A549 (cell line): Measurements from ENCODE around the gene KCND3. TPM values are rescaled to one million over a fixed set of nuclear protein-coding genes. Genes with fewer than 3 reads are reported as not detected.

Source experiments
- ATAC-seq, 2 experiments: fragments of 200-7000 bp in 1 of 2; fragments of >200 bp in 1 of 2; cut with Nextera tagmentation in 1 of 2; cut with Tn5 transposase in 1 of 2; 3 replicates each; pipeline versions ENCODE4 v1.8.0 to v1.9.1; 2018 to 2020; ENCODE audit warnings: mild to moderate bottlenecking in 1 of 2, moderate library complexity in 1 of 2
- CTCF ChIA-PET: fragments of 300-600 bp; sonication (Branson Sonifier 250); formaldehyde crosslinking; extraction: SDS; loops from one replicate; lab custom pipeline; 2021; ENCODE audit warnings: antibody characterized with exemption, inconsistent platforms; lab: Yijun Ruan, JAX
- POLR2A ChIA-PET: fragments of 350-600 bp; formaldehyde crosslinking; extraction: SDS; loops from one replicate; lab custom pipeline; 2021; ENCODE audit warnings: antibody characterized with exemption, inconsistent platforms; lab: Yijun Ruan, JAX
- DNase-seq, 2 experiments: peaks; one replicate each; pipeline versions ENCODE4 v3.0.0 to v3.0.0-alpha.2; 2011 to 2016; ENCODE audit warnings: low read depth in 1 of 2, low spot score in 1 of 2
- FAIRE-seq: peaks from 2 replicates; lab custom pipeline; 2011; peaks lifted over from hg19 to GRCh38; lab: Jason Lieb, UNC
- H3K27ac ChIP-seq, 2 experiments: fragments of >200 bp; sonication (Bioruptor Twin); formaldehyde crosslinking; 3 replicates each; pipeline ENCODE4 v1.5.1; 2016 to 2017
- H3K4me1 ChIP-seq: fragments of >200 bp; sonication (Bioruptor Twin); formaldehyde crosslinking; 3 replicates; pipeline ENCODE4 v1.6.1; 2016
- H3K4me2 ChIP-seq: fragments of >200 bp; sonication (Bioruptor Twin); formaldehyde crosslinking; 3 replicates; pipeline ENCODE4 v1.6.1; 2016
- H3K4me3 ChIP-seq: fragments of >200 bp; sonication (Bioruptor Twin); formaldehyde crosslinking; 3 replicates; pipeline ENCODE4 v1.5.1; 2016
- H3K9me3 ChIP-seq: fragments of >200 bp; sonication (Bioruptor Twin); formaldehyde crosslinking; 3 replicates; pipeline ENCODE4 v1.6.1; 2016
- FOSL2 ChIP-seq, 2 experiments: fragments of 450-650 bp in 1 of 2; fragments of >200 bp in 1 of 2; sonication (Bioruptor Twin) in 1 of 2; formaldehyde crosslinking; IDR thresholded peaks; 2 replicates each; pipeline versions ENCODE4 v1.5.0 to v1.6.1; 2016 to 2020; ENCODE audit warnings: mild to moderate bottlenecking in 1 of 2, moderate library complexity in 1 of 2
- HDAC2 ChIP-seq: fragments of 200-600 bp; sonication (generic); IDR thresholded peaks from 2 replicates; pipeline ENCODE4 v1.6.1; 2016
- HOXA7 ChIP-seq: fragments of 250-450 bp; sonication (Bioruptor Pico); IDR thresholded peaks from 2 replicates; pipeline ENCODE4 v1.5.0; 2020; ENCODE audit warnings: mild to moderate bottlenecking, moderate library complexity
- HOXB5 ChIP-seq: fragments of 250-450 bp; sonication (Bioruptor Pico); IDR thresholded peaks from 2 replicates; pipeline ENCODE4 v1.5.0; 2020; ENCODE audit warnings: mild to moderate bottlenecking, moderate library complexity
- JUN ChIP-seq, 2 experiments: fragments of >200 bp; sonication (Bioruptor Twin); formaldehyde crosslinking; IDR thresholded peaks; 2 replicates in 1 of 2; 3 replicates in 1 of 2; pipeline ENCODE4 v1.6.1; 2016 to 2017
- MAZ ChIP-seq: fragments of 150-350 bp; IDR thresholded peaks from 2 replicates; pipeline ENCODE4 v1.6.1; 2014; ENCODE audit warnings: antibody characterized with exemption, low read depth, low read length, borderline replicate concordance
- POLR2A ChIP-seq: IDR thresholded peaks from 2 replicates; pipeline ENCODE4 v1.6.1; 2012; ENCODE audit warnings: mild to moderate bottlenecking, low read length
- RARB ChIP-seq: fragments of 250-450 bp; sonication (Bioruptor Pico); IDR thresholded peaks from 2 replicates; pipeline ENCODE4 v1.8.0; 2021; ENCODE audit warnings: mild to moderate bottlenecking, moderate library complexity
- SREBF2 ChIP-seq: fragments of 450-650 bp; IDR thresholded peaks from 2 replicates; pipeline ENCODE4 v1.6.1; 2014; ENCODE audit warnings: mild to moderate bottlenecking, moderate library complexity
- TFCP2L1 ChIP-seq: fragments of 250-450 bp; sonication (Bioruptor Pico); IDR thresholded peaks from 2 replicates; pipeline ENCODE4 v1.5.0; 2021; ENCODE audit warnings: mild to moderate bottlenecking
- TP53 ChIP-seq: fragments of 250-450 bp; sonication (Bioruptor Pico); IDR thresholded peaks from 2 replicates; pipeline ENCODE4 v1.5.0; 2021; ENCODE audit warnings: mild to moderate bottlenecking, moderate library complexity
- WGBS: methylation state at CpG from one replicate; pipeline ENCODE4 v1.1.6; 2017; ENCODE audit errors: missing lambda C conversion rate; 5-methylcytosine and 5-hydroxymethylcytosine counted together
- polyA plus RNA-seq, 4 experiments: library from polyadenylated mRNA; depleted of rRNA in 3 of 4; stranded (reverse); fragments of >200 nt; fragmentation: RNase III in 1 of 4; extraction: RNeasy Plus Mini Kit Qiagen cat#74134 plus additional on column Dnase treatment in 1 of 4; gene quantifications; 2 replicates in 3 of 4; 3 replicates in 1 of 4; pipeline ENCODE4 v1.2.3, GENCODE V29; 2011 to 2017
- TF ChIP-seq, protein P1 (sequence below): fragments of 200-600 bp; sonication (generic); IDR thresholded peaks from 2 replicates; pipeline ENCODE4 v1.6.1; 2016; ENCODE audit warnings: antibody characterized with exemption, mild to moderate bottlenecking, moderate library complexity
- TF ChIP-seq, protein P2 (sequence below): fragments of 250-450 bp; sonication (Bioruptor Pico); IDR thresholded peaks from 2 replicates; pipeline ENCODE4 v1.5.0; 2021; ENCODE audit warnings: mild to moderate bottlenecking, moderate library complexity, borderline replicate concordance
- TF ChIP-seq, protein P3 (sequence below): fragments of >200 bp; sonication (Bioruptor Twin); formaldehyde crosslinking; IDR thresholded peaks from 2 replicates; pipeline ENCODE4 v1.6.1; 2016
- TF ChIP-seq, protein P4 (sequence below): fragments of >200 bp; sonication (Bioruptor Twin); formaldehyde crosslinking; IDR thresholded peaks from 3 replicates; pipeline ENCODE4 v1.6.1; 2016
- TF ChIP-seq, protein P5 (sequence below): fragments of >200 bp; sonication (Bioruptor Twin); formaldehyde crosslinking; IDR thresholded peaks from 3 replicates; pipeline ENCODE4 v1.5.1; 2016
- TF ChIP-seq, protein P6 (sequence below): fragments of 250-450 bp; sonication (Bioruptor Pico); IDR thresholded peaks from 2 replicates; pipeline ENCODE4 v1.5.0; 2020; ENCODE audit warnings: low read depth, mild to moderate bottlenecking, moderate library complexity

The KCND3 gene
- polyA plus RNA-seq, 2 of the 4 experiments (the other 2 are of a cell fraction): not detected

DNA sequence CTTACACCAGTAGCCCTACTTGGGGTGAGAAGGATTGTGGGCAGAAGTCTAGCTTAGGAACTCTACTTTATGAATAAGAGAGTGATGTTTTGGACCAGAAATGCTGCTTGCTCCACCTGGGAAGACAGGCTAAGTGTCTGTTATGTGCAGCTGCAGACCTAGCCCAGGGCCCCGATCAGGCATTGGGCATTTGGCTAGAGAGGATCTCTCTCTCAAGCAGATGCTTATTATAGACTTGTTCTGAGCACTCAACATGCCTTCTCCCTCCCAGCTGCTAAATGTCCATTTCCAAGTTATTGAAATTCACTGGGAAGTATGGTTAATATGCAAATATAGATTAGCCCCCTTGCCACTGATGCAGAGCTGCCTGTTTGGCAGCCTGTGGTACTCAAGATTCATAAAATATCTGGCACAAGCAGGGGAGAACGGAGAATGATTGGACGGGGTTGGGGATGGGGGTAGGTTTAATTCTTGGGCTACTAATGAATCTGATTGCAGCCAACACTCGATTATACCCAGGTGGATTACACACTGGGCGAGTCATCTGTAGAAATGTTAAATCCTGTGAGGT is 115.9 kb downstream of the KCND3 start:
- no peaks in the 10 kb centered on the region for H3K4me1 ChIP-seq
- 22% methylated on average over 5 of the region's 5 CpGs for whole genome bisulfite sequencing
- FAIRE-seq (no peak), ATAC-seq (no peak), DNase-seq (no peak)
- no peaks in the 10 kb centered on the region for H3K9me3 ChIP-seq
- ChIA-PET POLR2A (no interaction called here), CTCF (no interaction called here)
- no peak overlapping the region for H3K27ac ChIP-seq
- H3K4me3 ChIP-seq: no peak overlapping the region
- no peak overlapping the region for H3K4me2 ChIP-seq
- TF ChIP-seq, protein P1, sequence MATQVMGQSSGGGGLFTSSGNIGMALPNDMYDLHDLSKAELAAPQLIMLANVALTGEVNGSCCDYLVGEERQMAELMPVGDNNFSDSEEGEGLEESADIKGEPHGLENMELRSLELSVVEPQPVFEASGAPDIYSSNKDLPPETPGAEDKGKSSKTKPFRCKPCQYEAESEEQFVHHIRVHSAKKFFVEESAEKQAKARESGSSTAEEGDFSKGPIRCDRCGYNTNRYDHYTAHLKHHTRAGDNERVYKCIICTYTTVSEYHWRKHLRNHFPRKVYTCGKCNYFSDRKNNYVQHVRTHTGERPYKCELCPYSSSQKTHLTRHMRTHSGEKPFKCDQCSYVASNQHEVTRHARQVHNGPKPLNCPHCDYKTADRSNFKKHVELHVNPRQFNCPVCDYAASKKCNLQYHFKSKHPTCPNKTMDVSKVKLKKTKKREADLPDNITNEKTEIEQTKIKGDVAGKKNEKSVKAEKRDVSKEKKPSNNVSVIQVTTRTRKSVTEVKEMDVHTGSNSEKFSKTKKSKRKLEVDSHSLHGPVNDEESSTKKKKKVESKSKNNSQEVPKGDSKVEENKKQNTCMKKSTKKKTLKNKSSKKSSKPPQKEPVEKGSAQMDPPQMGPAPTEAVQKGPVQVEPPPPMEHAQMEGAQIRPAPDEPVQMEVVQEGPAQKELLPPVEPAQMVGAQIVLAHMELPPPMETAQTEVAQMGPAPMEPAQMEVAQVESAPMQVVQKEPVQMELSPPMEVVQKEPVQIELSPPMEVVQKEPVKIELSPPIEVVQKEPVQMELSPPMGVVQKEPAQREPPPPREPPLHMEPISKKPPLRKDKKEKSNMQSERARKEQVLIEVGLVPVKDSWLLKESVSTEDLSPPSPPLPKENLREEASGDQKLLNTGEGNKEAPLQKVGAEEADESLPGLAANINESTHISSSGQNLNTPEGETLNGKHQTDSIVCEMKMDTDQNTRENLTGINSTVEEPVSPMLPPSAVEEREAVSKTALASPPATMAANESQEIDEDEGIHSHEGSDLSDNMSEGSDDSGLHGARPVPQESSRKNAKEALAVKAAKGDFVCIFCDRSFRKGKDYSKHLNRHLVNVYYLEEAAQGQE: no peak
- no peak for TF ChIP-seq JUN (IDR thresholded peaks at IDR 0.05)
- TF ChIP-seq, protein P2, sequence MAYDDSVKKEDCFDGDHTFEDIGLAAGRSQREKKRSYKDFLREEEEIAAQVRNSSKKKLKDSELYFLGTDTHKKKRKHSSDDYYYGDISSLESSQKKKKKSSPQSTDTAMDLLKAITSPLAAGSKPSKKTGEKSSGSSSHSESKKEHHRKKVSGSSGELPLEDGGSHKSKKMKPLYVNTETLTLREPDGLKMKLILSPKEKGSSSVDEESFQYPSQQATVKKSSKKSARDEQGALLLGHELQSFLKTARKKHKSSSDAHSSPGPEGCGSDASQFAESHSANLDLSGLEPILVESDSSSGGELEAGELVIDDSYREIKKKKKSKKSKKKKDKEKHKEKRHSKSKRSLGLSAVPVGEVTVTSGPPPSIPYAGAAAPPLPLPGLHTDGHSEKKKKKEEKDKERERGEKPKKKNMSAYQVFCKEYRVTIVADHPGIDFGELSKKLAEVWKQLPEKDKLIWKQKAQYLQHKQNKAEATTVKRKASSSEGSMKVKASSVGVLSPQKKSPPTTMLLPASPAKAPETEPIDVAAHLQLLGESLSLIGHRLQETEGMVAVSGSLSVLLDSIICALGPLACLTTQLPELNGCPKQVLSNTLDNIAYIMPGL (CRISPR knock-in tag): no peak
- no peak for TF ChIP-seq HDAC2
- TF ChIP-seq TP53 (CRISPR knock-in tag): no peak
- TF ChIP-seq, protein P3, sequence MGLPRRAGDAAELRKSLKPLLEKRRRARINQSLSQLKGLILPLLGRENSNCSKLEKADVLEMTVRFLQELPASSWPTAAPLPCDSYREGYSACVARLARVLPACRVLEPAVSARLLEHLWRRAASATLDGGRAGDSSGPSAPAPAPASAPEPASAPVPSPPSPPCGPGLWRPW: no peak
- TF ChIP-seq RARB (CRISPR knock-in tag): no peak
- TF ChIP-seq SREBF2: no peak
- TF ChIP-seq, all 56 proteins: peak for 0

DNA sequence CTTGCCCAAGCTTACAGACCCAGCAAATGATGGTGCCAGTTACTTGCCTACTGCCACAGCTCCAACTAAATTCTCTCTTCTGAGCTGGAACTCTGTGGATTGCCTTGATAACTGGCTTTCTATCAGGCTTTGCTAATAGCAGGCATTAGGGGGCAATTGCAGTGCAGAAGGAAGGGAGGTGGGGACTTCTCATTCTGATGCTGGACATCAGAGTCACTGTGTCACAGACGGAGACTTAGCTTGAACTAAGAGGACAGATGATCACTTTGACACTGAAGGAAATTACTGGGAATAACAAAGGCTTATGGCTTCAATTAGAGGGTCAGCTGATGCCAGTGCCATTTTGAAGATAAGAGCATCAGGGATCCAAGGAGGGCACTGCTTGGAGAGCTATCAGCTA is 119.3 kb downstream of the KCND3 start:
- FAIRE-seq (no peak), ATAC-seq (no peak), DNase-seq (no peak)
- H3K9me3 ChIP-seq: no peaks in the 10 kb centered on the region
- H3K4me2 ChIP-seq: no peak overlapping the region
- no peaks in the 10 kb centered on the region for H3K4me1 ChIP-seq
- ChIA-PET POLR2A (no interaction called here), CTCF (no interaction called here)
- H3K4me3 ChIP-seq: no peak overlapping the region
- TF ChIP-seq HOXA7 (no peak), HOXB5 (no peak), POLR2A (no peak), TFCP2L1 (no peak), MAZ (no peak), FOSL2 (IDR thresholded peaks at IDR 0.05) (no peak), FOSL2 (CRISPR knock-in tag; IDR thresholded peaks at IDR 0.05) (no peak), TP53 (CRISPR knock-in tag) (no peak)
- TF ChIP-seq, protein P3: no peak
- TF ChIP-seq, protein P4, sequence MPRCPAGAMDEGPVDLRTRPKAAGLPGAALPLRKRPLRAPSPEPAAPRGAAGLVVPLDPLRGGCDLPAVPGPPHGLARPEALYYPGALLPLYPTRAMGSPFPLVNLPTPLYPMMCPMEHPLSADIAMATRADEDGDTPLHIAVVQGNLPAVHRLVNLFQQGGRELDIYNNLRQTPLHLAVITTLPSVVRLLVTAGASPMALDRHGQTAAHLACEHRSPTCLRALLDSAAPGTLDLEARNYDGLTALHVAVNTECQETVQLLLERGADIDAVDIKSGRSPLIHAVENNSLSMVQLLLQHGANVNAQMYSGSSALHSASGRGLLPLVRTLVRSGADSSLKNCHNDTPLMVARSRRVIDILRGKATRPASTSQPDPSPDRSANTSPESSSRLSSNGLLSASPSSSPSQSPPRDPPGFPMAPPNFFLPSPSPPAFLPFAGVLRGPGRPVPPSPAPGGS: no peak
- TF ChIP-seq, protein P5, sequence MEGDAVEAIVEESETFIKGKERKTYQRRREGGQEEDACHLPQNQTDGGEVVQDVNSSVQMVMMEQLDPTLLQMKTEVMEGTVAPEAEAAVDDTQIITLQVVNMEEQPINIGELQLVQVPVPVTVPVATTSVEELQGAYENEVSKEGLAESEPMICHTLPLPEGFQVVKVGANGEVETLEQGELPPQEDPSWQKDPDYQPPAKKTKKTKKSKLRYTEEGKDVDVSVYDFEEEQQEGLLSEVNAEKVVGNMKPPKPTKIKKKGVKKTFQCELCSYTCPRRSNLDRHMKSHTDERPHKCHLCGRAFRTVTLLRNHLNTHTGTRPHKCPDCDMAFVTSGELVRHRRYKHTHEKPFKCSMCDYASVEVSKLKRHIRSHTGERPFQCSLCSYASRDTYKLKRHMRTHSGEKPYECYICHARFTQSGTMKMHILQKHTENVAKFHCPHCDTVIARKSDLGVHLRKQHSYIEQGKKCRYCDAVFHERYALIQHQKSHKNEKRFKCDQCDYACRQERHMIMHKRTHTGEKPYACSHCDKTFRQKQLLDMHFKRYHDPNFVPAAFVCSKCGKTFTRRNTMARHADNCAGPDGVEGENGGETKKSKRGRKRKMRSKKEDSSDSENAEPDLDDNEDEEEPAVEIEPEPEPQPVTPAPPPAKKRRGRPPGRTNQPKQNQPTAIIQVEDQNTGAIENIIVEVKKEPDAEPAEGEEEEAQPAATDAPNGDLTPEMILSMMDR: no peak
- TF ChIP-seq, protein P6, sequence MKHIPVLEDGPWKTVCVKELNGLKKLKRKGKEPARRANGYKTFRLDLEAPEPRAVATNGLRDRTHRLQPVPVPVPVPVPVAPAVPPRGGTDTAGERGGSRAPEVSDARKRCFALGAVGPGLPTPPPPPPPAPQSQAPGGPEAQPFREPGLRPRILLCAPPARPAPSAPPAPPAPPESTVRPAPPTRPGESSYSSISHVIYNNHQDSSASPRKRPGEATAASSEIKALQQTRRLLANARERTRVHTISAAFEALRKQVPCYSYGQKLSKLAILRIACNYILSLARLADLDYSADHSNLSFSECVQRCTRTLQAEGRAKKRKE (CRISPR knock-in tag): no peak
- no peak overlapping the region for H3K27ac ChIP-seq
- 17% methylated on average over 1 of the region's 1 CpG for WGBS
